Uterus (tissue), 2 donors: Measurements from ENCODE around the gene PACS1.

Experiments used
- POLR2A ChIP-seq, 2 donors: fragments of 450-650 bp; IDR thresholded peaks; one replicate each; pipeline ENCODE4 v1.6.1; 2016; ENCODE audit warnings: antibody characterized with exemption in 2 of 2, mild to moderate bottlenecking in 1 of 2, moderate library complexity in 1 of 2
- TF ChIP-seq, protein P1 (sequence below), 4 experiments: fragments of 200-600 bp in 2 of 4; fragments of 450-650 bp in 2 of 4; sonication (generic) in 2 of 4; IDR thresholded peaks; one replicate each; pipeline ENCODE4 v1.5.1; 2016 to 2019; ENCODE audit warnings: antibody characterized with exemption in 4 of 4, mild to moderate bottlenecking in 2 of 4, moderate library complexity in 1 of 4

DNA sequence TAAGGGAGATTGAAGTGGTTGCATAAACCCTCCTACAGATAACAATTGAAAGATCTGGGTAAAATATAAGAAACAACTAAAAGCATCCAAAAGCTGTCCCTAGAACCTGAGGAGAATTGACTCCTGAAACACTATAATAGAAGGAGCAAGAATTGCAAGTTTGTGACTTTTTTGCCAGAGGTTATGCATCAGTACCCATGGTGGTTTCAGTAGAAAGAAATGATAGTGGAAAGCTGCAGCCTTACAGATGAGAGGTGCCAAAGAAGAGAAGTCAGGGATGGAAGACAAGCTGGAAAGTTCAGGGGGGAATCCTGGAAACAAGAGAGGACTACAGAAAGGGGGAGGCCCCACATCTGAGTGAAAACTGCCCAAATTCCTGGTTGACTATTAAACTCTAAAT, 80.7 kb downstream of the PACS1 start:
- TF ChIP-seq, protein P1, sequence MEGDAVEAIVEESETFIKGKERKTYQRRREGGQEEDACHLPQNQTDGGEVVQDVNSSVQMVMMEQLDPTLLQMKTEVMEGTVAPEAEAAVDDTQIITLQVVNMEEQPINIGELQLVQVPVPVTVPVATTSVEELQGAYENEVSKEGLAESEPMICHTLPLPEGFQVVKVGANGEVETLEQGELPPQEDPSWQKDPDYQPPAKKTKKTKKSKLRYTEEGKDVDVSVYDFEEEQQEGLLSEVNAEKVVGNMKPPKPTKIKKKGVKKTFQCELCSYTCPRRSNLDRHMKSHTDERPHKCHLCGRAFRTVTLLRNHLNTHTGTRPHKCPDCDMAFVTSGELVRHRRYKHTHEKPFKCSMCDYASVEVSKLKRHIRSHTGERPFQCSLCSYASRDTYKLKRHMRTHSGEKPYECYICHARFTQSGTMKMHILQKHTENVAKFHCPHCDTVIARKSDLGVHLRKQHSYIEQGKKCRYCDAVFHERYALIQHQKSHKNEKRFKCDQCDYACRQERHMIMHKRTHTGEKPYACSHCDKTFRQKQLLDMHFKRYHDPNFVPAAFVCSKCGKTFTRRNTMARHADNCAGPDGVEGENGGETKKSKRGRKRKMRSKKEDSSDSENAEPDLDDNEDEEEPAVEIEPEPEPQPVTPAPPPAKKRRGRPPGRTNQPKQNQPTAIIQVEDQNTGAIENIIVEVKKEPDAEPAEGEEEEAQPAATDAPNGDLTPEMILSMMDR (IDR thresholded peaks at IDR 0.05), result no peak
- no peak for TF ChIP-seq POLR2A (IDR thresholded peaks at IDR 0.05)
